GM12865 (cell line): ENCODE results near the gene FKBP4.
A peak's percentile ranks its signal among the peaks of the same experiment; 100 is the strongest.

Experiments used
- DNase-seq: peaks from one replicate; pipeline ENCODE4 v3.0.0; 2010; ENCODE audit warnings: low read depth
- H3K4me3 ChIP-seq: 2 replicates; pipeline ENCODE4 v1.5.1; 2011; ENCODE audit warnings: mild to moderate bottlenecking, low read depth, low read length, control low read depth
- CTCF ChIP-seq: IDR thresholded peaks from 2 replicates; pipeline ENCODE4 v1.5.1; 2011; ENCODE audit warnings: low read length, control low read depth, low read depth, inconsistent platforms; ENCODE audit not compliant: insufficient read depth; ENCODE audit errors: missing control alignments

Gene FKBP4

GRCh38 chr12:2812290-2813213, 17.8 kb downstream of the FKBP4 start, which contains the start of gene ITFG2:
Gene ITFG2 (plus strand): TSS chr12:2812668. CDS start chr12:2812761, 93 bp downstream.
- peak; percentile 98 for DNase-seq
- TF ChIP-seq CTCF = no peak
- peak within 1 kb of the TSS; percentile 94 for H3K4me3 ChIP-seq

- DNase-seq = peak; percentile 77
- H3K4me3 ChIP-seq = peak overlapping the region; percentile 94
- peak; percentile 69 for TF ChIP-seq CTCF
Measured at GRCh38 chr12:2813214-2814185, 18.7 kb downstream of the FKBP4 start.

- no peak for DNase-seq
- H3K4me3 ChIP-seq = no peak overlapping the region
- no peak for TF ChIP-seq CTCF
Measured at GRCh38 chr12:2819810-2820209, 25.0 kb downstream of the FKBP4 start.

GRCh38 chr12:2820432-2820831, 25.7 kb downstream of the FKBP4 start:
- no peak for DNase-seq
- no peak overlapping the region for H3K4me3 ChIP-seq
- no peak for TF ChIP-seq CTCF

- no peak for TF ChIP-seq CTCF
- H3K4me3 ChIP-seq = no peak overlapping the region
- no peak for DNase-seq
Measured at GRCh38 chr12:2823483-2823882, 28.7 kb downstream of the FKBP4 start.

GRCh38 chr12:2824541-2824940, 29.8 kb downstream of the FKBP4 start:
- no peak for TF ChIP-seq CTCF
- no peak for DNase-seq
- no peak overlapping the region for H3K4me3 ChIP-seq
